ENCODE results near the gene SAMD11.

GRCh38 chr1:971751-972506 is 48.2 kb downstream of the SAMD11 start:
- no peak for TF ChIP-seq CTCF (IDR thresholded peaks at IDR 0.05; ENCODE audit: low read depth, low read length, missing input control)
- no peak for TF ChIP-seq YY1 (IDR thresholded peaks at IDR 0.05)
- no peak for TF ChIP-seq EGR1 (IDR thresholded peaks at IDR 0.05; ENCODE audit: low read depth in 2 of 2)
- TF ChIP-seq MAX (IDR thresholded peaks at IDR 0.05) = no peak
- TF ChIP-seq TAF1 (conservative IDR thresholded peaks at IDR 0.05) = no peak
- TF ChIP-seq RAD21 (IDR thresholded peaks at IDR 0.05) = no peak
- TF ChIP-seq RXRA (IDR thresholded peaks at IDR 0.05) = no peak
- TF ChIP-seq GABPA (IDR thresholded peaks at IDR 0.05 in 1 of 2, conservative IDR thresholded peaks at IDR 0.05 in 1 of 2) = no peak
- TF ChIP-seq HNF4G (IDR thresholded peaks at IDR 0.05) = no peak
- TF ChIP-seq FOXA2 (IDR thresholded peaks at IDR 0.05) = no peak
- no peak for TF ChIP-seq SP1 (IDR thresholded peaks at IDR 0.05)
- TF ChIP-seq REST (IDR thresholded peaks at IDR 0.05) = no peak
- no peak for TF ChIP-seq FOXA1 (IDR thresholded peaks at IDR 0.05)
